T-helper 2 cell treated with Interferon-gamma antibody and Interleukin-4, amounts not matched to agents 100 ng/mL and 5 ng/mL, for 36 hours (primary cell): Measurements from ENCODE around the gene SESTD1. TPM values are rescaled to one million over a fixed set of nuclear protein-coding genes. Genes with fewer than 3 reads are reported as not detected.

Source experiments
- intact Hi-C: fragments of 100-400 bp; cut with micrococcal nuclease; formaldehyde crosslinking; loops from one replicate; pipeline ENCODE4 v1.15.1; 2023
- total RNA-seq: library from RNA; stranded (reverse); gene quantifications from 2 replicates; pipeline ENCODE4 v1.2.3, GENCODE V29; 2022

Gene SESTD1
- total RNA-seq, 1 donor from 2014 or later, result 11.4 TPM

GRCh38 chr2:179193759-179194394 lies 70.8 kb downstream of the SESTD1 start:
- intact Hi-C loops, result no loop called here

GRCh38 chr2:179191110-179191509 lies 73.5 kb downstream of the SESTD1 start:
- intact Hi-C loops, result no loop called here

DNA sequence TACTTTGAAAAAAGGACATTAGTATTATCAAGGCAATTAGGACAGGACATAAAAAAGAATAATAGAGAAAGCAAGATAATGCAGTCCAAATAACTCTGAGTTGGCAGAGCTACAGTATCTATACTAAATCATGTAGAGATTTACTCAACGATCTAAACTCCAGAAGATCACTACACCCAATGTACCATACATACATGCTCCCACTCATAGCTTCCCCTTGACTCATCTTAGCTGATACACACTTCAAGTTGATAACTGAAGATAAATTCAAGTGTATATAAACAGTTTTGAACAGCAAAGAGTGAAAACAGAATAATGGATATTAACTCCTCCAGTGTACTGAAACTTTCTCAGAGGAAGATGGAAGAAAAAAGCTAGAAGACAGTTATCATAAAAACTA lies 78.5 kb downstream of the SESTD1 start:
- intact Hi-C loops, result no loop called here

- intact Hi-C loops, result no loop called here
Measured at GRCh38 chr2:179184610-179185009, 80.0 kb downstream of the SESTD1 start.

DNA sequence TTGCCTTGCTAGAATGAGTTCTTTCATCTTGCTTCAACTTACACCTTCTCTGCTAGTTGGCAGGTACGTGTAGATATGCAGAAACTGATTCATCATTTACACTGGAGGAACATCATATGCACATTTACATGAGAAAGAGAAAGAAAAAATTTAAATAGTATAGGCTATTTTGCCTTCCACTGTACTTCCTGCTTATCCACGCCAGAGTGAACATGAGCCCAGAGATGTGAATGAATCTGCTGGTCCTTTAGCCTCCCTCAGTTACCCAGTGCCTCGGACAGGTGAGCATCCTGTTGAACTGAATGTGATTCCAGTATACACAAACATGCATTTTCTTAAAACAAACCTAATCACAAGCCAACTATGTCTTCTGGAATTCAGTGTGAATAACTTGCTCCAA lies 83.6 kb downstream of the SESTD1 start:
- intact Hi-C loops, result no loop called here

DNA sequence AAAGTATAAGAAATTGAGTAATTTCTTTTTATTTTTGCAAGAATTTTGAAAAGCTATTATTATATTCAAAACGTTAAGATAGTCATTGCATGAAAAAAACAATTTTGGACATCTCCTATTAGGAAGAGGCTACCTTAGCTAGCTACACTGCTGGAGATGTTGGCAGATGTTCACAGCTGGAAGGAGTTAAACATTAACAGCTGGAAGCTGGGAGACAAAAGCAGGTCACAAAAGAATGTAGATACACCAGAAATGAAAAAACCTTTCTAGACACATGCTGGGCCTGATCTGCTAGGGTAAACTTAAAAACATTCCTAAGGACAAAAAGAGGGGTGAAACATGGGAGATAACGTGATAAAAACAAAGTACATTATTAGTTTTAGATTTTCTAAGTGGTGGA lies 84.4 kb downstream of the SESTD1 start:
- intact Hi-C loops, result no loop called here

DNA sequence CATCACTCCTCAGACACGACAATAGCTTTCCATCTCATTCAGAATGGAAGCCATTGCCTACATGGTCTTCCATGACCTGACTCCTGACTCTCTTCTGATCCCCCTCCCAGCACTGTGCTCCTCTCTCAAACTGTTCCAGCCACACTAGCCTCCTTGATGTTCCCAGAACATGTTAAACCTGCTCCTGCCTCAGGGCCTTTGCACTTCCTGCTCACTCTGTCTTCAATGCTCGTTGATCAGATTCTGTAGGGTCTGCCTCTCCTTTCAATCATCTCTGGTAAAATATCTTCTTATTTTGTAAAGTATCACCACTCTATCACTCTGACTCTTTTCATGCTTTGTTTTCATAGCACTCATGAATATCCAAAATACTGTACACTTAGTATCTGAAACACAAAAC lies 84.9 kb downstream of the SESTD1 start:
- intact Hi-C loops, result no loop called here

DNA sequence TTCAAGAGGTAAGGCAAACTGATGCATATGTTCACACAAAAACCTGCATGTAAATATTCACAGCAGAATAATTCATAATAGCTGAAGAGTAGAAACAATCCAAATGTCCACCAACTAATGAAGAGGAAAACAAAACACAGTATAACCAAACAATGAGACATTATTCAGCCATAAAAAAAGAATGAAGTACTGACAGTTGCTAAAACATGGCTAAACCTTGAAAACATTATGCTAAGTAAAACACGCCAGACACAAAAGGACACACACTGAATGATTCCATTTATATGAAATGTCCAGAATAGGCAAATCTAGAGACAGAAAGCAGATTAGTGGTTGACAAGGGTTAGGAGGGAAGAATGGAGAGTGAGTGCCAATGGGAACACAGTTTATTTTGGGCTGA lies 86.9 kb downstream of the SESTD1 start:
- intact Hi-C loops, result no loop called here

DNA sequence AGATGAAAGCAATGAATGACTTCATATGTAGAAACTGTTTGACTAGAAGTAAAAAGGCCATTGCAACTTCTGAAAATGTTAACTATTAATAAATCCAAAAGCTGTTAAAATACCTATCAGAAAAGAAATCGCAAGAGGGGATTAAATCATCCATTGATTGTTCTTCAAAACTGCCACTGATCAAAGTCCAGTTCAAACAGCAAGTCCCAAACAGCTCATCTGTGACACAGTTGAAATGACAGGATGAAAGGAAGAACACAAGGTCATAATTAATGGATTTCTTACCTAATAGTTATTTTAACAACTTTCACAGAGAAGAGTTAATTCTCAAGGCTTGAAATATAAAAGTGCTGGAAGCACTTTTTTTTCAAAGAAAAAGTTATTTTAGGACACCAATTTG lies 90.4 kb downstream of the SESTD1 start:
- intact Hi-C loops, result no loop called here

- intact Hi-C loops, result no loop called here
Measured at GRCh38 chr2:179172894-179173293, 91.7 kb downstream of the SESTD1 start.

- intact Hi-C loops, result no loop called here
Measured at GRCh38 chr2:179171371-179171770, 93.3 kb downstream of the SESTD1 start.

DNA sequence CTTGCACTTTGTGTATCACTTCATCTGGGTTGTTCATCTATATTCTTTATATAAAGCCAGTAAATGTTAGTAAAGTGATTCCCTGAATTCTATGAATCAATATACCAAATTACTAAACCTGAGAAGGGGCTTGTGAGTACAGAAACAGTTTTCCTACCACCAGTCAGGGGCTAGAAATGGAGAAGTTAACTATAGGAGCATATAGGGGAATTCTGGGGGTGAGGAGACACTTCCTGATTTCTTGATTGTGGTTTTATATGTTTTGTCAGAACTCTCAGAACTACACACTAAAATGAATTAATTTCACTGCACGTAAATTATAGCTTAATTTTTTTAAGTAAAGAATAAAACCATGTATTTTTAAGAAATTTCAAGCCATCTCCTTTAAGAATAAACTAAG lies 93.7 kb downstream of the SESTD1 start:
- intact Hi-C loops, result no loop called here

DNA sequence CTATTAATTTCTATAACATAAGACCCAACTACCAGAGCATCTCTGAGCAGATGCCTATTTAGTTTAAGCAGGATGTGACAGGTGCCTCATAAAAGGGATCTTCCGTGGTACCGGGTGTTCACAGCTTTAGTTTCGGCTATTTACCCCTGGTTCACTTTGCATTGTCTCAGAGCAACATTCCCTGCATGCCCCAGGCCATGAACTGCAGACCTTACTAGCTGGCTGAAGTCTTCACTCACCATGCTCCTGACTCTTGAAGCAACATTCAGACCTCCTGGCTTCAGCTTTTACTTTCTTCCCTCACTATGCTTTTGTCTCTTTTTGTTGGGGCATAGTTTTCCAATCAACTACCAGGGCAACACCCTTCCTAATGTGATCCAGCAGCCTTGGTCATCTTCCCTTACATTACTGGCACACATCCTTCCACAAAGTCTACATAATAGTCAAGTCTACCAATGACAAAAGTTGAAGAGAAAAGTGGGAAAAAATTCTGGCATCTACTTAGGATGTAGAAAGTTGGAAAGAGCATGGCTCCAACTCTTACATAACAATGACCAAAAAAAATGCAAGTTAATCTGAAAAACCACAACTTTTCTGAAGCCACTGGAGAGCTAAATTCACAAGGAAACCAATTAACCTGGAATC lies 99.2 kb downstream of the SESTD1 start:
- intact Hi-C loops, result no loop called here

DNA sequence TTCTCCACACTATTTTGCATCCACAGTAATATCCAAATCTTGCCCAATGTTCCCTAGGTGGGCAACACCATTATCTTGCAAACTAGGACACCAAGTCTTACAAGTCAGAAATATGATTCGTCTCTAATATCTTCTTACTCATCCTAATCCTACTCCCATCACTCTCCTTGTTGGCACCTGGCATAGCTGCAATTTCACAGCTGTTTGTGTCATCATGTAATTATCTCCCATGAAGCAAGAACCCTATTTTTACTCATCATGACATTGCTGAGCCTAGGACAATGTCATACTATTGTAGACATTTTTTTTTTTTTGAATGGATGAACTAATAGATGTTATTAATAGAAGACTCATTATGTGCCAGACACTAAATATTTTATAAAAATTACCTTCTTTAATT lies 123.4 kb downstream of the SESTD1 start:
- intact Hi-C loops, result no loop called here

- intact Hi-C loops, result no loop called here
Measured at GRCh38 chr2:179140571-179140970, 124.1 kb downstream of the SESTD1 start.

DNA sequence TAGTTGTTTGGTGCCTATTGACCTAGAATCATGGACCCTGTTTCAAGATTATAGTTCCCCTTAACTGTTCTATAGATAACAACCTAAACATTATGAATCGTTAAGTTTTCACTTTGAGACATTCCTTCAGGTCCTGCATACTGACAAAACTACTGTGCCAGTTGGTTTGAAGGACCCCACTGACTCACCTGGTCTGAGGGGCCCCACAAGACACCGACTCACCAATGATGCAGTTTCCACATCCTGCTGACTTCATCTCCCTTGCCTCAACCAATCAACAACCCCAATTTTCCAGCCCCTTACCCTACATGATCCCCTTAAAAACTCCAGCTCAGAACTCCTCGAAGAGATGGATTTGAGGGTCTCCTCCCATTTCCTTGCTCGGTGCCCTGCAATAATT lies 125.1 kb downstream of the SESTD1 start:
- intact Hi-C loops, result no loop called here

GRCh38 chr2:179137200-179137759 lies 127.4 kb downstream of the SESTD1 start:
- intact Hi-C loops, result no loop called here

- intact Hi-C loops, result no loop called here
Measured at GRCh38 chr2:179133016-179133415, 131.6 kb downstream of the SESTD1 start.

- intact Hi-C loops, result no loop called here
Measured at GRCh38 chr2:179132076-179132475, 132.6 kb downstream of the SESTD1 start.

- intact Hi-C loops, result no loop called here
Measured at GRCh38 chr2:179130560-179130959, 134.1 kb downstream of the SESTD1 start.

- intact Hi-C loops, result loop anchor here (1.0 to 10.0 kb wide), 3 partner anchors 238 to 365 kb away; no protein-coding TSS in a partner anchor
Measured at GRCh38 chr2:179129574-179130238, 134.9 kb downstream of the SESTD1 start.

DNA sequence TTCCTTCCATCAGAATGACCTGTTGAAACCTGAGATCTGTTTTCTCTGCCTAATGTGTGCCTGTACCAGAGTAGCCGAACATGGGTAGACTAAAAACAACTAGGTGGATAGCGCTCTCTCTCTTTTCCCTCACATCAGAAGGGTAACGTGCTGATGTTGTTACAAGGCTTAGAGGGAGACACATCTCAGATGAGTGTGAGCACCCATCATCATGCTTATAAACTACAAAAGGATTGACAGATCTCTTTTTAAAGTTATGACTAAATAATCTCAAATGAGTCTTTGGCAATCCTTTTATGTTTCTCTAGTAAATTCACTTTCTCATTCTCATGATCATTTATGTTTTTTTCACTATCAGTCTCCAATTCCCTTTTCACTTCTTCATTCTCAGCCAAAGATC lies 139.2 kb downstream of the SESTD1 start:
- intact Hi-C loops, result loop anchor here (10.0 kb wide), 1 partner anchor 361 kb away; no protein-coding TSS in a partner anchor
